Mesothelial cell of epicardium (in vitro differentiated cells): ENCODE results near the gene PKP4. TPM values are rescaled to one million over a fixed set of nuclear protein-coding genes. Genes with fewer than 3 reads are reported as not detected.
A peak's percentile ranks its signal among the peaks of the same experiment; 100 is the strongest.

Experiments used
- DNase-seq, 2 experiments: peaks; one replicate each; pipeline ENCODE4 v3.0.0; 2021; ENCODE audit warnings: low spot score in 2 of 2; ENCODE audit not compliant: unreplicated experiment in 2 of 2
- H3K27ac Mint-ChIP-seq: 2 replicates; pipeline ENCODE4 v1.8.0; 2021; ENCODE audit warnings: mixed read lengths
- H3K27me3 Mint-ChIP-seq: 2 replicates; pipeline ENCODE4 v1.8.0; 2021; ENCODE audit warnings: low read depth, mixed read lengths
- H3K36me3 Mint-ChIP-seq: 2 replicates; pipeline ENCODE4 v1.8.0; 2021; ENCODE audit warnings: mixed read lengths
- H3K4me1 Mint-ChIP-seq: 2 replicates; pipeline ENCODE4 v1.8.0; 2021; ENCODE audit warnings: mixed read lengths
- H3K4me3 Mint-ChIP-seq: 2 replicates; pipeline ENCODE4 v1.8.0; 2021; ENCODE audit warnings: mild to moderate bottlenecking, moderate library complexity, mixed read lengths
- H3K9me3 Mint-ChIP-seq: 2 replicates; pipeline ENCODE4 v1.8.0; 2021; ENCODE audit warnings: mixed read lengths
- CTCF ChIP-seq: fragments of 200-600 bp; sonication (generic); IDR thresholded peaks from one replicate; pipeline ENCODE4 v1.5.0; 2021; ENCODE audit warnings: antibody characterized with exemption; ENCODE audit not compliant: unreplicated experiment
- total RNA-seq: library from RNA; stranded (reverse); gene quantifications from 3 replicates; pipeline ENCODE4 v1.2.1, GENCODE V29; 2021

The PKP4 gene
- total RNA-seq, 1 donor from 2014 or later: 70.8 TPM

GRCh38 chr2:158457092-158457825, 507 bp downstream of the PKP4 start:
- Mint-ChIP-seq H3K27ac (peak overlapping the region; percentile 96), H3K4me1 (peaks cover 37% of the 10 kb centered on the region), H3K36me3 (no peaks in the 10 kb centered on the region), H3K4me3 (peak overlapping the region; percentile 87), H3K9me3 (no peaks in the 10 kb centered on the region), H3K27me3 (no peaks in the 10 kb centered on the region)
- DNase-seq: peak; percentile 39 to 73
- no peak for TF ChIP-seq CTCF

GRCh38 chr2:158457826-158458616, 1.3 kb downstream of the PKP4 start:
- Mint-ChIP-seq H3K4me3 (peak overlapping the region; percentile 87), H3K36me3 (no peaks in the 10 kb centered on the region), H3K9me3 (no peaks in the 10 kb centered on the region), H3K27ac (peak overlapping the region; percentile 96), H3K27me3 (no peaks in the 10 kb centered on the region), H3K4me1 (peaks cover 45% of the 10 kb centered on the region)
- no peak for TF ChIP-seq CTCF
- DNase-seq: peak; percentile 48 to 81

- no peaks in the 10 kb centered on the region for H3K36me3 Mint-ChIP-seq
- TF ChIP-seq CTCF: no peak
- H3K4me1 Mint-ChIP-seq: peaks cover 50% of the 10 kb centered on the region
- H3K9me3 Mint-ChIP-seq: no peaks in the 10 kb centered on the region
- H3K27me3 Mint-ChIP-seq: no peaks in the 10 kb centered on the region
- H3K4me3 Mint-ChIP-seq: peak overlapping the region; percentile 87
- no peak for DNase-seq
- H3K27ac Mint-ChIP-seq: peak overlapping the region; percentile 96
Measured at GRCh38 chr2:158458617-158458920, 1.8 kb downstream of the PKP4 start.

- no peak for TF ChIP-seq CTCF
- Mint-ChIP-seq H3K4me3 (peak overlapping the region; percentile 87), H3K4me1 (peaks cover 56% of the 10 kb centered on the region), H3K9me3 (no peaks in the 10 kb centered on the region), H3K27ac (peak overlapping the region; percentile 96), H3K27me3 (no peaks in the 10 kb centered on the region), H3K36me3 (no peaks in the 10 kb centered on the region)
- no peak for DNase-seq
Measured at GRCh38 chr2:158459161-158460003, 2.6 kb downstream of the PKP4 start.

- TF ChIP-seq CTCF: no peak
- peaks cover 65% of the 10 kb centered on the region for H3K4me1 Mint-ChIP-seq
- H3K4me3 Mint-ChIP-seq: no peak overlapping the region
- no peaks in the 10 kb centered on the region for H3K27me3 Mint-ChIP-seq
- no peak for DNase-seq
- peak overlapping the region; percentile 16 for H3K27ac Mint-ChIP-seq
- no peaks in the 10 kb centered on the region for H3K9me3 Mint-ChIP-seq
- H3K36me3 Mint-ChIP-seq: no peaks in the 10 kb centered on the region
Measured at GRCh38 chr2:158460632-158461297, 4.0 kb downstream of the PKP4 start.
